HG02642 (cell line): ENCODE measurements around the gene YWHAE.
"Not testable (repeated sequence)": the region's sequence is repeated elsewhere in the genome, so short reads cannot be mapped to it uniquely, and the experiment has no call there.

Experiments
- ATAC-seq: cut with Tn5 transposase; IDR thresholded peaks from one replicate; pipeline ENCODE4 v1.9.1; 2021; ENCODE audit warnings: mild to moderate bottlenecking; ENCODE audit not compliant: unreplicated experiment, poor library complexity

Gene YWHAE

DNA sequence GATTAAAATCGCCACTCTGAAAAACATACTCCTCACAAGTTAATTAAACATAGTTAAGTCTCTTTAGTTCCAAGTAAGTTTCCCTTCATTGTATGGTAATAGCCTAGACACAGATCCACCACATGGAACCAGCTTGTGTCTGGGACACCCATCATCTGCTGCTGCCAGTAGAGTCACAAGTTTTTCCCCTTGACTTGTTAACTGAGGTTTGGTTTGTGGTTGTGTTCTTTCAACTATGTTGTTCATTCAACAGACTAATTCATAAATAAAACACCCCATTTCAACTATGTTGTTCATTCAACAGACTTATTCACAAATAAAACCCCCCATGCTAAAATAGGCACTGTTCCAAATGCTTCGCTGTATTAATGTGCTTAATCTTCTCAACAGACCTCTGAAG lies 24.4 kb downstream of the YWHAE start:
- no peak for ATAC-seq

DNA sequence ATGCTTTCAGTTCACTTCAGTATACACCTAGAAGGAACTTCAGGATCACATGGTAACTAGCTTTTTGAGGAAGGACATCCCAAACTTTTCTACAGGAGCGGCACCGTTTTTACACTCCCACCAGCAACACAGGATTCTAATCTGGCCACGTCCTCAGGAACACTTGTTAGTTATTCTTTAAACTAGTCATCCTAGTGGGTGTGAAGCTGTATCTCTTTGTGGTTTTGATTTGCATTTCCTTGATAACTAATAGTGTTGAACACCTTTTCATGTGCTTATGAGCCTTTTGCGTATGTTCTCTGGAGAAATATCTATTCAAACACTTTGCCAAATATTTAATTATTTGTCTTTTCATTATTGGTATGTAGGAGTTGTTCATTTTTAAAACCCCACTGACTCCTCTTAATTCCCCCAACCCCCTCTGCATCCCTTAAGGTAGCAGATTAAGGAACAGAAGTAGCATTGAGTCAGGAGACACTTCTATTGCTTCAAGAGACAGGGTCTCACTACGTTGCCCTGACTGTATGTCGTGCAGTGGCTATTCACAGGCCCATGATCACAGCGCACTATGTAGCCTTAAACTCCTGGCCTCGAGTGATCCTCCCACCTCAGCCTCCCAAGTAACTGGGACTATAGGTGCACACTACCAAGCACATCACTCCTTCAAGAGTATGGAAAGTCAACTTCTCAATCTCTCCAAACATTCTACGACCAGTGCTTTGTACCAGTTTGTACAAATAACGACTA lies 25.4 kb downstream of the YWHAE start:
- no peak for ATAC-seq

DNA sequence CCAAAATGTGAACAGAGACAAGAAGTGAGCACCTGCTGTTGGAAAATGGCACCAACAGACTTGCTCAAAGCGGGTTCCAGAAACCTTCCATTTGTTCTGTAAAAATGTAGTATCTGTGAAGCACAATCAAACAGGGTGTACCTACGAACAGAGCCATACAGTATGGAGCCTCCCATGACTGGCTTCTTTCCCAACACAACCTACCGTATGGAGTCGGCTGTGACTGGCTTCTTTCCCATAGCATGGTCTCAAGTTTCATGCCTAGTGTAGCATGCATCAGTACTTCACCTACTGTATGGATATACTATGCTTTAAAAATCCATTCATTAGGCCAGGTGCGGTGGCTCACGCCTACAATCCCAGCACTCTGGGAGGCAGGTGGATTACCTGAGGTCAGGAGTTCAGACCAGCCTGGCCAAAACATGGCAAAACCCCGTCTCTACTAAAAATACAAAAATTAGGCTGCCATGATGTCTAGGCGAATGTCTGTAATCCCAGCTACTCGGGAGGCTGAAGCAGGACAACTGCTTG lies 26.2 kb downstream of the YWHAE start:
- no peak for ATAC-seq

DNA sequence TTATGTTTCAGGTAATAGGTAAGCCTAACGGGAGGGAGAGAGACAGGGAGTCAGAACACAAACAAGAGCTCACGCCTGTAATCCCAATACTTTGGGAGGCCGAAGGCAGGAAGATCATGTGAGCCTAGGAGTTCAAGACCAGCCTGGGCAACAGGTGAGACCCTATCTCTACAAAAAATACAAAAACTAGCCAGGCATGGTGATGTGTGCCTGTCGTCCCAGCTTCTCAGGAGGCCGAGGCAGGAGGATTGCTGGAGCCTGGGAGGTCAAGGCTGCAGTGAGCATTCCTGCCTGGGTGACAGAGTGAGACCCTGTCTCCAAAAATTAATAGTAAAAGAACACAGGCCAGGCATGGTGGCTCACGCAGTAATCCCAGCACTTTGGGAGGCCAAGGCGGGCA lies 27.4 kb downstream of the YWHAE start:
- no peak for ATAC-seq

DNA sequence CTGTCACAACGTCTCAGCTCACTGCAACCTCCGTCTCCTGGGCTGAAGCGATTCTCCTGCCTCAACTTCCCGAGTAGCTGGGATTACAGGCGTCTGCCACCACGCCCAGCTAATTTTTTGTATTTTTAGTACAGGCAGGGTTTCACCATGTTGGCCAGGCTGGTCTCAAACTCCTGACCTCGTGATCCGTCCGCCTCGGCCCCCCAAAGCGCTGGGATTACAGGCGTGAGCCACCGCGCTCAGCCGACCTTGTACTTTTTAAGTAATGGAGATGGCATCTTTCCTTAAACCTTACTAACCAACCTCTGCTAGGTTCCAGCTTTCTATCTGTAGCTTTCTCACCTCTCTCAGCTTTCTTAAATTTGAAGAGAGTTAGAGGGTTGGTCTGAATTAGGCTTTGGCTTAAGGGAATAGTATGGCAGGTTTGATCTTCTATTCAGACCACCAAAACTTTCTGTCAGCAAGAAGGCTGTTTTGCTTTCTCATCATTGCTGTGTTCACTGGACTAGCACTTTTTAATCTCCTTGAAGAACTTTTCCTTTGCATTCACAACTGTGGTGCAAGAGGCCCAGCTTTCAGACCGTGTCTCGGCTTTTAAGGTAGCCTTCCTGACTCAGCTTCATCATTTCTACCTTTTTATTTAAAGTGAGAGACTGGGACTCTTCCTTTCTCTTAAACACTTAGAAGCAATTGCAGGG lies 28.0 kb downstream of the YWHAE start:
- ATAC-seq, result no peak

DNA sequence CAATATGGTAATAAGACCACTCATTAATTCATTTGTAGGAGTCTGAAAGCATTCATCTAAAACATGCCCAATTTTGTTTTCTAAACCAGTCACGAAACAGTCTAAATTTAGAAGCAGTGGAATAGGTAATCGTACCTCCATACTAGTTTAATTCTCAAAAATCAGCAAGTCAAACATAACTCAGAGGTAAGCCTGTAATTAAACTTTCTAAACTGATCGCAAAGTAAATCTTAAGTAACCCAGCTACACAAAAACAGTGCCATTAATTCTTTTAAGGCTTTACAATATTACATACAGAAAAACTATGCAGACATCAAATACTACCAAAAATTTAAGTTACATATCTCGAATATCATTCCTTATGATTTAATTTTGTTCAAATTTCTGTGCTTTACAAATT lies 31.4 kb downstream of the YWHAE start:
- no peak for ATAC-seq

DNA sequence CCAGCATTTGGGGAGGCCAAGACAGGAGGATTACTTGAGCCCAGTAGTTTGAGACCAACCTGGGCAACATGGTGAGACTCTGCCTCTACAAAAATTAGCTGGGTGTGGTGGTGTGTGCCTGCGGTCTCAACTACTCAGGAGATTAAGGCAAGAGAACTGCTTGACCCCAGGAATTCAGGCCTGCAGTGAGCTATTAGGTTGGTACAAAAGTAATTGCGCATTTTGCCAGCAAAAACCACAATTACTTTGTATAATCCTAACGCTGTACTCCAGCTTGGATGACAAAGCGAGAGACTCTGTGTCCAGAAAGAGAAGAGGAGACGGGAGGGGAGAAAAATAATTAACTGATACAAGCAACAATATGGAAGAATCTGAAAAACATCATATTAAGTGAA lies 32.7 kb downstream of the YWHAE start:
- no peak for ATAC-seq

DNA sequence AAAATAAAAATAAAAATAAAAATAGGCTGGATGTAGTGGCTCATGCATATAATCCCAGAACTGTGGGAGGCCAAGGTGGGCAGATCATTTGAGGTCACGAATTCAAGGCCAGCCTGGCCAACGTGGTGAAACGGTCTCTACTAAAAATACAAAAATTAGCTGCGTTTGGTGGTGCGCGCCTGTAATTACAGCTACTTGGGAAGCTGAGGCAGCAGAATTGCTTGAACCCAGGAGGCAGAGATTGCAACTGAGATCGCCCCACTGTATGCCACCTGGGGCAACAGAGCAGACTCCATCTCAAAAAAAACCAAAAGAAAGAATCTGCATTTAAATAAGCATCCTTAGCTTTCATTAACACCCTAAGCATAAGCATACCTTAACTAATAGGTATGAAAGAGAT lies 33.8 kb downstream of the YWHAE start:
- no peak for ATAC-seq

DNA sequence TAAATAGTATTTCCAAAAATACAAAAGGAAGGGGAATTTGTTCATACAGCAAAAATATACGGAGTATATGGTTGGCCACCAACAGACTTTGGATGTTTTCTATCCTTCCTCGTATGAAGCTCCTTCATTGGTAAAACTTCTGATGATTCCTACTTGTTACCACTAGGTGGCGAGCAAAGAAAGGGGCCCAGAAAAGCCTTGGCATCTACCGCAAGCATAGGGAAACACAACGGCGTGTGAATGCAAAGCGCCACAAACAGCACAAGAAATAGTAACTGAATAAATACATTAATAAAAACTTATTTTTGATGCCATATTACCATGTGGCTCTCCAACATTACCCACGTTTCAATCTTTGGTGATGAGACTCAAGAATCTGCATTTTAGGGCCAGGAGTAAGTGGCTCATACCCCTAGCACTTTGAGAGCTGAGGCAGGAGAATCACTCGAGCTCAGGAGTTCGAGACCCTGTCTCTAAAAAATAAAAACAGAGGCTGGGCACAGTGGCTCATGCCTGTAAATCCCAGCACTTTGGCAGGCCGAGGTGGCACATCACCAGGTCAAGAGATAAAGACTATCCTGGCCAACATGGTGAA lies 34.5 kb downstream of the YWHAE start:
- no peak for ATAC-seq

DNA sequence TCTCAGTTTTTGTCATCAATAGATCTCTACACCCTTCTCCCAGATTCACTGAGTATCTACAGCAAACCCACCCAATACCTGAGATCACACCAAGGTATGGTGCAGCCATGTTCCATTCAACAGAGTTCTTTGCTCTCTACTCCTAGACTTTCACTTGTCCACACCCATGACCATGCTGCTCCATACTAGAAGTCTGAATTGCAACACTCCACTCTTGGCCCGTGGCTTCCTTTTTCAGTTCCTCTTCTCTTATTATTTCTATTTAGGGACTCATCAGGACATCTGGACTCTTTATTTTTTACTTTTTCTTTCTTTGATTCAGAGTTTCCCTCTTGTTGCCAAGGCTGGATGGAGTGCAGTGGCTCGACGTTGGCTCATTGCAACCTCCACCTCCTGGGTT lies 37.1 kb downstream of the YWHAE start:
- ATAC-seq, result no peak

DNA sequence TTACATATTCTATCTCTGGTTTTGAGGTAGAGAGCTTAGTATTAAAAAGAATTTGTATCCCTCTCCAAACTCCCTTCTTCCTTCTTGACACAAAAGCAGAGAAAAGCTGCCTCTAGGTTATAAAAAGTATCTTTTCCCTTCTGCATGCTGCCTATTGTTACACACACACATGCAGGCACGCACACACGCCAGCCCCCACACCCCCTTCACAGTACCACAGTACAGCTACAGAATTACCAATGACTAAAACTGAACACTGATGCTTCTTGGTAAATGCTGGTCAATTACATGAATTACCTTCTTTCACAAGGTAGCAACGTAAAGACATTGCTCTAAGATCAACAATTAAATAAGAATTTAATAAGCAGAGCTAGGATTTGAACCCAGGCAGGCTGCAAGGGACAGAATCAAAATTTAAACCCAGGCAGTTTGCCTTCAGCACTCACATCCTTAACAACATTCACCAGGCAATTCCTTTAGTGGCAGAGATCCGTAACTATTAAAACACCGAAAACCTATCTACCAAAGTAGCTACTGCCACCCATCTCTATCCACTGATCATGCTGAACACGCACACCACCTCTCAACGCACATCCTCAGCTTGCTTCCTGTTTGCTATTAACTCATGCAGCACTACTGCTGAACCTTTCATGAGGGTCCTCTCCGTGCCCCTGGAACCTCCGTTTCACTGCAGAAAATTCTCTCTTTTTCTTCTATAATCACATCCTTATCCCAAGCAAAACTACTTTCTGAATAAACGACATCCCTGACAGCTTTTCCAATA lies 37.8 kb downstream of the YWHAE start:
- ATAC-seq, result no peak

DNA sequence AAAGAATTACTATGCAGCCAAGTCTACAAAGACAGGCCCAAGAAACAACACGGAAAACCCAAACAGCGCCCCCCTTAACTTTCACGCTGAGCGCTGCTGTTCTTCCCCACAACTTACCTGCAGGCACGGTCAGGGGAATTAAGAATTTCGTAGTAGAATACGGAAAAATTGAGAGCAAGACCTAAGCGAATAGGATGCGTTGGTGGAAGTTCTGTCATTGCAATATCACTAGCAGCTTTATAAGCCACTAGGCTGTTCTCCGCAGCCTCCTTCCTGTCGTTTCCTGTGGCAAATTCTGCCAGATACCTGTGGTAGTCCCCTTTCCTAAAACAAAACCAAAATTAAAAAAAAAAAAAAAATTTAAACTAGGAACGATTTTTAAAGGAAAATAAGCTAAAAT lies 39.0 kb downstream of the YWHAE start:
- ATAC-seq, result no peak

DNA sequence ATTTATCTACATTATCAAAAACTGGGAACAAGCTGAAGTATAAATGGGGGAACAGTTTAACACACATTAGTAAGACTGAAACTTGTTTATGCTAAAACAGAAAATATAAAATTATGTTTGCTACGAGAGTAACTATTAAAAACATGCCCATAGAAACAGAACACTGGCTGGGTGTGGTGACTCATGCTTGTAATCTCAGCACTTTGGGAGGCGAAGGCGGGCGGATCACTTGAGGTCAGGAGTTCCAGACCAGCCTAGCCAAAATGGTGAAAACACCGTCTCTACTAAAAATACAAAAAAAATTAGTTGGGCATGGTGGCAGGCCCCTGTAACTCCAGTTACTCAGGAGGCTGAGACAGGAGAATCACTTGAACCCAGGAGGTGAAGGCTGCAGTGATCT lies 39.7 kb downstream of the YWHAE start:
- not testable (repeated sequence) for ATAC-seq

DNA sequence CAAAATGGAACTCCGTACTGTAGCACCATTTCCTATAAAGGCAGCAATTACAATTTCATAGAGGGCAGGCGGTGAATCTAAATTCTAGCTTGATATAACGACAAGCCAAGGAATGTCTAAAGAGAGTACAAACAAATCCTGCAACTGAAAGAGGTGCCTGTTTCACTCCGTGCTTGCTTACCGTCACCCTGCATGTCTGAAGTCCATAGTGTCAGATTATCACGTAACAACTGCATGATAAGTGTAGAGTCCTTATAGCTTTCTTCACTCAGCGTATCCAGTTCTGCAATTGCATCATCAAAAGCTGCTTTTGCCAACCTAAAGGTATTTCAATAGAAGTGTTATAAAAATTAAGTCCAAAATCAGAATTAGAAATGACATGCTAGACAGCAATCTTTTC lies 46.0 kb downstream of the YWHAE start:
- ATAC-seq, result no peak

DNA sequence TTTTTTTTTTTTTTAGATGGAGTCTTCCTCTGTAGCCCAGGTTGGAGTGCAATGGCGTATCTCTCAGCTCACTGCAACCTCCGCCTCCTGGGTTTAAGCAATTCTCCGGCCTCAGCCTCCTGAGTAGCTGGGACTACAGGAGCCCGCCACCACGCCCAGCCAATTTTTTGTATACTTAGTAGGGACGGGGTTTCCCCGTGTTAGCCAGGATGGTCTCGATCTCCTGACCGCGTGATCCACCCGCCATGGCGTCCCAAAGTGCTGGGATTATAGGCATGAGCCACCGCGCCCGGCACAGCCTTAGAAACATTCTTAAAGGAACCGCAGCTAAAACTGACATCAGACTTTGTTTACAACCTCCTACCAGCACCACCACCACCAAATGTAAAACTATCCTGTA lies 47.5 kb downstream of the YWHAE start:
- ATAC-seq, result not testable (repeated sequence)

DNA sequence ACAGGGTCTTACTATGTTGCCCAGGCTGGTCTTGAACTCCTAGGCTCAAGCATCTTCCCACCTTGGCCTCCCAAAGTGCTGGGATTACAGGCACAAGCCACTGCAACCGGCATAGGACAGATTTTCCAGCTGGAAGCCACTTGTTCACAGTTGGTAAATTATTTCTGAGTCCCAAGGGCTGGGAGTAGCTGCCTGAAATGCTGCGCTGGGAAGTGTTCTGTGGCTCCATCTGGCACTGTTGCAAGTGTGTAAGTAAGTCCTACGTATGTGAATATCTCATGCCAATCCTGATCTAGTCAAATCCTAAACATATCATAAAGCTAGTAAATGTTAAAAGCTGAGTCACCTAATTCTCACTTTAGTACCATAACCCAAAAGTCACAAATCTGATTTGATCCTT lies 48.1 kb downstream of the YWHAE start:
- no peak for ATAC-seq

DNA sequence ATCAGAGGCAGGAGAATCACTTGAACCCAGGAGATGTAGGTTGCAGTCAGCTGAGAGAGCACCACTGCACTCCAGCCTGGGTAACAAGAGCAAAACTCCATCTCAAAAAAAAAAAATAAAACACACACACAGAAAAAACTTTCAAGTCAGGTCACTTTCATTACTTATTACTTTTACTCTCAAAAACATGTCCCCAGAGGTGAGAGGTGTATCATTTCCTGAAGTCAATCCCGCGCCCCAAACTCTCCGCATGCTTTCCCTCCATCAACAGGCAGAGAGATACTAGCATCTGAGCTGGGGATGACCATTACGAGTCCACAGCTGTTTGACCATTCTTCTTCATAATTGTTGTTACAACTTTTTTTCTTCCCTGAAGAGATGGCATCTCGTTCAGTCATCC lies 48.7 kb downstream of the YWHAE start:
- no peak for ATAC-seq

DNA sequence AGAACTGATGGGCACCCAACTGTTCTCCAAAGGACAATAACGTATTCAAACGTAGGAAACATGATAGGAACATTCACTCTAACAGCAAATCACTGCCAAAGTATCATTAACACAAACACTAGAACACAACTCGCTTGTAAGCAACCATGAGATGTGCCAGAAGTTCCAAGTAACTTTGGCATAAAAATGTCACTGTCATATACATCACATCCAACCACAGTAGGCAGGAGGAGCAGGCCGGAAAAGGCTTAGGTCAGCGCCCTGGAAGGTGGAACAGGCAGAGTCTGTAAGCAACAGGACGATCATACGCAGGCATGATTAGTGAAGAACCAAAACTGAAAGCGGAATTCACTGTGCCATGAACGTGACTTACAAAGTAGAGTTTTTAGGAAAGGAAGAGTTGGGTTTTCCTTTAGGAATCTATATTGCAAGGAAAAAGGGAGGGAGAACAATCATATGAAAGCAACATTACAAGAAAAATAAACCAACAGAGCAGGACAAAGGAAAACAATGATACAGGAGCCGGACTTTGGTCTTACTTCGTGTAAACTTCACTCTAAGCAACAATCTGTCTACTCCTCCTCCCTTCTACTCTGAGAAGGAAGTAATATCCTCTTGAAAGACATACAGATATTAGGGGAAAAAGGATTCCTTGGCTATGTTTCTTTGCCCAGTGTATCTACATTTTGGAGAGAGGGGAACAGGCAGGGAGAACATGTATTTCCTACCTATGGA lies 52.3 kb downstream of the YWHAE start:
- ATAC-seq, result no peak

DNA sequence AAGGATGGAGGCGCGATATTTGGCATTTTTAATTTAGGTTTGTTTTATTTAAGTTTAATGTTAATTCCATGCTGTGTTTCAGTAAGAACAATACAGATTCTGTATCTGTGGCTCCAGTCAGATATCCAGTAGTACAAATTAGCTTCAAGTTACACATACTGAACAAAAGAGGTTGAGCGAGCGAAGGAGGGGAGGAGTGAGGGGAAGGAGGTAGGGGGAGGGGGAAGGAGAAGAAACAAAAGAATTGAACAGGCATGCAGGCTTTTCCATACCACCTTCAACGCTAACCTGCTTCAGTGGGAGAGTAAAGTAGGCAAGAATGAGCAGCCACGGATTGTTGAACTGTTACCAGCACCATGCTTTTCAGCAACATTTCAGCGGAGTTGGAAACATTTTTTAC lies 55.5 kb downstream of the YWHAE start:
- no peak for ATAC-seq

DNA sequence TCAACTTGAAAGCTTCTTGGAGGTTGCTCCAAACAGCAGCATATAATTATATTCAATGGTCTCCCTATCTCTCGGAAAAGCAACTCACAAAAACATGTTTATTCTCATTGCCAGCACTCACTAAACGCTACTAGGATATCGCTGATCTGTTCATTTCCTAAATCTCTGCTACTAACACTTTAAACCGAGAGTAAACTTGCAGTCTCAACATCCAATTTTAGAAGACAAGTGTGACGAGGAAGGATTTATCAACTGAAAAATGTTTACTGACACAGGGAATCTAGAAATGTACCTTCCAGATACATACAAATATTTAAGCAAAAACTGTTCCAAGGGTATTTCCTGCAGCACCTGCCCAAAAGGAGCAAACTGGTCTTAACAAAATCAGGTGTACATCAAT lies 56.5 kb downstream of the YWHAE start:
- ATAC-seq, result no peak
